Ovary (tissue), 1 donor: ENCODE results near the gene DAP3.
"Not testable (repeated sequence)": the region's sequence is repeated elsewhere in the genome, so short reads cannot be mapped to it uniquely, and the experiment has no call there.

Experiments
- EP300 ChIP-seq: sonication (generic); formaldehyde crosslinking; IDR thresholded peaks from one replicate; pipeline ENCODE4 v1.6.1; 2017; ENCODE audit warnings: antibody characterized with exemption
- POLR2A ChIP-seq: fragments of 450-650 bp; IDR thresholded peaks from one replicate; pipeline ENCODE4 v1.6.1; 2017; ENCODE audit warnings: antibody characterized with exemption, mild to moderate bottlenecking, moderate library complexity

GRCh38 chr1:155747586-155747985 is 58.7 kb downstream of the DAP3 start:
- not testable (repeated sequence) for TF ChIP-seq POLR2A, EP300
